HEK293 (cell line): ENCODE results near the gene MYL7.

Source experiments
- CTCF ChIA-PET: fragments of 350-600 bp; formaldehyde crosslinking; extraction: SDS; loops from one replicate; lab custom pipeline; 2021; ENCODE audit warnings: antibody characterized with exemption; lab: Yijun Ruan, JAX
- POLR2A ChIA-PET: fragments of 300-600 bp; formaldehyde crosslinking; extraction: SDS; loops from one replicate; lab custom pipeline; 2020; ENCODE audit warnings: antibody characterized with exemption, inconsistent platforms; lab: Yijun Ruan, JAX
- H3K27ac ChIP-seq: fragments of 200-500 bp; sonication (Bioruptor generic); 2 replicates; pipeline ENCODE4 v1.5.1; 2014; ENCODE audit warnings: low read depth, low read length, control low read depth, inconsistent platforms; ENCODE audit errors: extremely low read depth
- H3K36me3 ChIP-seq, 2 experiments: fragments of 200-500 bp in 1 of 2; sonication (Bioruptor generic) in 1 of 2; 1 replicate in 1 of 2; 2 replicates in 1 of 2; pipeline ENCODE4 v1.5.1; 2014 to 2017; ENCODE audit warnings: inconsistent platforms in 2 of 2, low read length in 2 of 2; ENCODE audit not compliant: control insufficient read depth in 2 of 2, insufficient read depth in 1 of 2
- H3K4me1 ChIP-seq: fragments of 200-500 bp; sonication (Bioruptor generic); 2 replicates; pipeline ENCODE4 v1.5.1; 2014; ENCODE audit warnings: mild to moderate bottlenecking, low read length, inconsistent platforms; ENCODE audit not compliant: control insufficient read depth, insufficient read depth
- H3K4me3 ChIP-seq: 2 replicates; pipeline ENCODE4 v1.5.1; 2011; ENCODE audit warnings: low read depth, mild to moderate bottlenecking, control low read depth, low read length, moderate library complexity
- H3K9me3 ChIP-seq: fragments of 200-500 bp; sonication (Bioruptor generic); 2 replicates; pipeline ENCODE4 v1.5.1; 2014; ENCODE audit warnings: low read depth, low read length, inconsistent platforms; ENCODE audit not compliant: control insufficient read depth, insufficient read depth
- AEBP2 ChIP-seq: fragments of 450-650 bp; formaldehyde crosslinking; IDR thresholded peaks from 2 replicates; pipeline ENCODE4 v1.5.1; 2016; ENCODE audit warnings: missing biosample characterization, missing genetic modification characterization, borderline replicate concordance
- EGR2 ChIP-seq: fragments of 450-650 bp; formaldehyde crosslinking; IDR thresholded peaks from 2 replicates; pipeline ENCODE4 v1.5.1; 2016; ENCODE audit warnings: low read depth, missing biosample characterization, missing genetic modification characterization
- PATZ1 ChIP-seq: fragments of 450-650 bp; formaldehyde crosslinking; IDR thresholded peaks from 2 replicates; pipeline ENCODE4 v1.5.1; 2016; ENCODE audit warnings: missing biosample characterization, missing genetic modification characterization
- PRDM4 ChIP-seq: fragments of 450-650 bp; formaldehyde crosslinking; IDR thresholded peaks from 2 replicates; pipeline ENCODE4 v1.5.1; 2017; ENCODE audit warnings: missing biosample characterization, missing genetic modification characterization
- ZBTB8A ChIP-seq: fragments of 450-650 bp; formaldehyde crosslinking; IDR thresholded peaks from 2 replicates; pipeline ENCODE4 v1.5.1; 2016; ENCODE audit warnings: missing biosample characterization, missing genetic modification characterization
- ZFHX2 ChIP-seq: fragments of 450-650 bp; formaldehyde crosslinking; conservative IDR thresholded peaks from 2 replicates; pipeline ENCODE4 v1.5.1; 2016; ENCODE audit warnings: missing biosample characterization, missing genetic modification characterization
- ZNF140 ChIP-seq: fragments of 450-650 bp; formaldehyde crosslinking; IDR thresholded peaks from 2 replicates; pipeline ENCODE4 v1.5.1; 2016; ENCODE audit warnings: missing biosample characterization, missing genetic modification characterization
- ZNF214 ChIP-seq: fragments of 450-650 bp; formaldehyde crosslinking; IDR thresholded peaks from 2 replicates; pipeline ENCODE4 v1.5.1; 2017; ENCODE audit warnings: missing biosample characterization, mild to moderate bottlenecking, missing genetic modification characterization, borderline replicate concordance
- ZNF24 ChIP-seq: fragments of 450-650 bp; formaldehyde crosslinking; IDR thresholded peaks from 2 replicates; pipeline ENCODE4 v1.5.1; 2016; ENCODE audit warnings: missing biosample characterization, missing genetic modification characterization
- ZNF266 ChIP-seq: fragments of 450-650 bp; formaldehyde crosslinking; IDR thresholded peaks from 2 replicates; pipeline ENCODE4 v1.5.1; 2016; ENCODE audit warnings: missing biosample characterization, missing genetic modification characterization, low read depth
- ZNF311 ChIP-seq: fragments of 450-650 bp; formaldehyde crosslinking; IDR thresholded peaks from 2 replicates; pipeline ENCODE4 v1.5.1; 2017; ENCODE audit warnings: missing biosample characterization, missing genetic modification characterization, borderline replicate concordance
- ZNF362 ChIP-seq: fragments of 450-650 bp; formaldehyde crosslinking; IDR thresholded peaks from 2 replicates; pipeline ENCODE4 v1.5.1; 2016; ENCODE audit warnings: missing biosample characterization, missing genetic modification characterization
- ZNF391 ChIP-seq: fragments of 450-650 bp; formaldehyde crosslinking; IDR thresholded peaks from 2 replicates; pipeline ENCODE4 v1.5.1; 2016; ENCODE audit warnings: low read depth, missing biosample characterization, missing genetic modification characterization, borderline replicate concordance
- ZNF394 ChIP-seq: fragments of 450-650 bp; formaldehyde crosslinking; IDR thresholded peaks from 2 replicates; pipeline ENCODE4 v1.5.1; 2016; ENCODE audit warnings: missing biosample characterization, missing genetic modification characterization, mild to moderate bottlenecking, moderate library complexity, borderline replicate concordance
- ZNF423 ChIP-seq: fragments of 450-650 bp; formaldehyde crosslinking; IDR thresholded peaks from 2 replicates; pipeline ENCODE4 v1.5.1; 2016; ENCODE audit warnings: missing biosample characterization, missing genetic modification characterization
- ZNF501 ChIP-seq: fragments of 450-650 bp; formaldehyde crosslinking; IDR thresholded peaks from 2 replicates; pipeline ENCODE4 v1.5.1; 2016; ENCODE audit warnings: missing biosample characterization, missing genetic modification characterization
- ZNF561 ChIP-seq: fragments of 450-650 bp; IDR thresholded peaks from 2 replicates; pipeline ENCODE4 v1.5.1; 2018; ENCODE audit warnings: missing biosample characterization, missing genetic modification characterization, borderline replicate concordance
- ZNF596 ChIP-seq: fragments of 450-650 bp; IDR thresholded peaks from 2 replicates; pipeline ENCODE4 v1.5.0; 2018; ENCODE audit warnings: missing biosample characterization, mild to moderate bottlenecking, missing genetic modification characterization, moderate library complexity
- ZNF600 ChIP-seq: fragments of 450-650 bp; formaldehyde crosslinking; IDR thresholded peaks from 2 replicates; pipeline ENCODE4 v1.5.1; 2016; ENCODE audit warnings: missing biosample characterization, missing genetic modification characterization
- ZNF629 ChIP-seq: fragments of 450-650 bp; formaldehyde crosslinking; IDR thresholded peaks from 2 replicates; pipeline ENCODE4 v1.5.1; 2017; ENCODE audit warnings: missing biosample characterization, missing genetic modification characterization
- ZNF660 ChIP-seq: fragments of 450-650 bp; IDR thresholded peaks from 2 replicates; pipeline ENCODE4 v1.5.1; 2018; ENCODE audit warnings: missing biosample characterization, mild to moderate bottlenecking, missing genetic modification characterization
- ZSCAN16 ChIP-seq: fragments of 450-650 bp; formaldehyde crosslinking; IDR thresholded peaks from 2 replicates; pipeline ENCODE4 v1.5.1; 2016; ENCODE audit warnings: missing biosample characterization, missing genetic modification characterization
- TF ChIP-seq, protein P1 (sequence below): fragments of 450-650 bp; formaldehyde crosslinking; IDR thresholded peaks from 2 replicates; pipeline ENCODE4 v1.5.1; 2016; ENCODE audit warnings: missing biosample characterization, missing genetic modification characterization
- TF ChIP-seq, protein P2 (sequence below): fragments of 450-650 bp; formaldehyde crosslinking; IDR thresholded peaks from 2 replicates; pipeline ENCODE4 v1.5.1; 2016; ENCODE audit warnings: missing biosample characterization, missing genetic modification characterization

Gene MYL7

GRCh38 chr7:44097064-44097932 is 43.8 kb downstream of the MYL7 start:
- Histone ChIP-seq H3K27ac (no peak overlapping the region), H3K4me3 (no peak overlapping the region), H3K36me3 (no peaks in the 10 kb centered on the region), H3K9me3 (no peaks in the 10 kb centered on the region), H3K4me1 (no peaks in the 10 kb centered on the region; the same call in 1 of the 2 replicates)
- ChIA-PET CTCF (interaction anchor here (0.6 to 0.7 kb wide), 3 partner anchors 19 to 126 kb away, joined by 3 to 4 read pairs (median 3); no protein-coding TSS in a partner anchor), POLR2A (no interaction called here)
- no peak for TF ChIP-seq AEBP2 (tag by site-specific recombination)
- TF ChIP-seq ZNF391 (tag by site-specific recombination): no peak
- peak; percentile 81 for TF ChIP-seq EGR2
- no peak for TF ChIP-seq ZNF629
- TF ChIP-seq ZBTB8A (tag by site-specific recombination): no peak
- TF ChIP-seq PRDM4 (tag by site-specific recombination): no peak
- peak; percentile 65 for TF ChIP-seq ZFHX2 (tag by site-specific recombination)
- no peak for TF ChIP-seq ZSCAN16
- TF ChIP-seq ZNF423 (tag by site-specific recombination): no peak

- no peaks in the 10 kb centered on the region for H3K36me3 ChIP-seq
- ChIA-PET CTCF (interaction anchor here (0.7 kb wide), 1 partner anchor 127 kb away, joined by 4 read pairs; no protein-coding TSS in a partner anchor), POLR2A (no interaction called here)
- H3K4me3 ChIP-seq: no peak overlapping the region
- no peaks in the 10 kb centered on the region; the same call in 1 of the 2 replicates for H3K4me1 ChIP-seq
- H3K9me3 ChIP-seq: no peaks in the 10 kb centered on the region
- no peak overlapping the region for H3K27ac ChIP-seq
- TF ChIP-seq ZNF501 (tag by site-specific recombination) (no peak), ZNF214 (tag by site-specific recombination) (no peak), ZNF596 (tag by site-specific recombination) (no peak), PATZ1 (no peak), ZNF24 (tag by site-specific recombination) (no peak), ZNF394 (tag by site-specific recombination) (no peak), ZNF311 (tag by site-specific recombination) (no peak), ZNF140 (tag by site-specific recombination) (no peak), ZNF266 (no peak), ZNF600 (tag by site-specific recombination) (no peak), ZNF362 (tag by site-specific recombination) (no peak), ZNF660 (tag by site-specific recombination) (no peak), ZNF561 (no peak)
- TF ChIP-seq, protein P1, sequence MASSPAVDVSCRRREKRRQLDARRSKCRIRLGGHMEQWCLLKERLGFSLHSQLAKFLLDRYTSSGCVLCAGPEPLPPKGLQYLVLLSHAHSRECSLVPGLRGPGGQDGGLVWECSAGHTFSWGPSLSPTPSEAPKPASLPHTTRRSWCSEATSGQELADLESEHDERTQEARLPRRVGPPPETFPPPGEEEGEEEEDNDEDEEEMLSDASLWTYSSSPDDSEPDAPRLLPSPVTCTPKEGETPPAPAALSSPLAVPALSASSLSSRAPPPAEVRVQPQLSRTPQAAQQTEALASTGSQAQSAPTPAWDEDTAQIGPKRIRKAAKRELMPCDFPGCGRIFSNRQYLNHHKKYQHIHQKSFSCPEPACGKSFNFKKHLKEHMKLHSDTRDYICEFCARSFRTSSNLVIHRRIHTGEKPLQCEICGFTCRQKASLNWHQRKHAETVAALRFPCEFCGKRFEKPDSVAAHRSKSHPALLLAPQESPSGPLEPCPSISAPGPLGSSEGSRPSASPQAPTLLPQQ (tag by site-specific recombination): no peak
- TF ChIP-seq, protein P2, sequence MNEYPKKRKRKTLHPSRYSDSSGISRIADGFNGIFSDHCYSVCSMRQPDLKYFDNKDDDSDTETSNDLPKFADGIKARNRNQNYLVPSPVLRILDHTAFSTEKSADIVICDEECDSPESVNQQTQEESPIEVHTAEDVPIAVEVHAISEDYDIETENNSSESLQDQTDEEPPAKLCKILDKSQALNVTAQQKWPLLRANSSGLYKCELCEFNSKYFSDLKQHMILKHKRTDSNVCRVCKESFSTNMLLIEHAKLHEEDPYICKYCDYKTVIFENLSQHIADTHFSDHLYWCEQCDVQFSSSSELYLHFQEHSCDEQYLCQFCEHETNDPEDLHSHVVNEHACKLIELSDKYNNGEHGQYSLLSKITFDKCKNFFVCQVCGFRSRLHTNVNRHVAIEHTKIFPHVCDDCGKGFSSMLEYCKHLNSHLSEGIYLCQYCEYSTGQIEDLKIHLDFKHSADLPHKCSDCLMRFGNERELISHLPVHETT: no peak
Measured at GRCh38 chr7:44096326-44096881, 44.7 kb downstream of the MYL7 start.
